Heart right ventricle (tissue), 16 donors: ENCODE measurements around the gene FBXO34. TPM values are rescaled to one million over a fixed set of nuclear protein-coding genes. Genes with fewer than 3 reads are reported as not detected.

Experiments used
- ATAC-seq, 8 donors: fragments of 200-7000 bp; cut with Tn5 transposase; one replicate each; pipeline ENCODE4 v1.9.1; 2020; ENCODE audit warnings: mild to moderate bottlenecking in 8 of 8, moderate library complexity in 8 of 8, moderate number of reproducible peaks in 1 of 8
- DNase-seq, 2 donors: peaks; one replicate each; pipeline ENCODE4 v3.0.0-alpha.2; 2020
- H3K27ac ChIP-seq, 10 donors: fragments of 200-600 bp; sonication (generic) in 2 of 10; one replicate each; pipeline versions ENCODE4 v1.5.0 to v1.8.0; 2020 to 2022; ENCODE audit warnings: mild to moderate bottlenecking in 3 of 10
- H3K27me3 ChIP-seq, 7 donors: fragments of 200-600 bp; one replicate each; pipeline ENCODE4 v1.8.0; 2021 to 2022; ENCODE audit warnings: mild to moderate bottlenecking in 2 of 7
- H3K36me3 ChIP-seq, 9 donors: fragments of 200-600 bp; sonication (generic) in 1 of 9; one replicate each; pipeline versions ENCODE4 v1.5.0 to v1.8.0; 2020 to 2022; ENCODE audit warnings: mild to moderate bottlenecking in 2 of 9
- H3K4me1 ChIP-seq, 9 donors: fragments of 200-600 bp; sonication (generic) in 1 of 9; one replicate each; pipeline versions ENCODE4 v1.5.0 to v1.8.0; 2020 to 2022; ENCODE audit warnings: mild to moderate bottlenecking in 4 of 9
- H3K4me3 ChIP-seq, 10 donors: fragments of 200-600 bp; sonication (generic) in 2 of 10; one replicate each; pipeline versions ENCODE4 v1.5.0 to v1.8.0; 2020 to 2022; ENCODE audit warnings: mild to moderate bottlenecking in 7 of 10, moderate library complexity in 2 of 10
- H3K9me3 ChIP-seq, 11 donors: fragments of 200-600 bp in 10 of 11; sonication (generic) in 2 of 11; one replicate each; pipeline versions ENCODE4 v1.5.0 to v1.8.0; 2013 to 2022; ENCODE audit warnings: mild to moderate bottlenecking in 2 of 11, control low read depth in 1 of 11, moderate library complexity in 1 of 11
- WGBS, 2 donors: extraction: QIAGEN DNeasy Blood & Tissue Kit; methylation state at CpG; one replicate each; pipeline ENCODE4 v1.1.7; 2013; ENCODE audit warnings: inconsistent platforms in 1 of 2; 5-methylcytosine and 5-hydroxymethylcytosine counted together
- intact Hi-C, 10 donors: fragments of 100-400 bp; cut with DNase I; formaldehyde crosslinking; loops; one replicate each; pipeline versions ENCODE4 v1.11.1 to v1.14.2; 2022
- polyA plus RNA-seq, 2 donors: library from polyadenylated mRNA; stranded (reverse); fragments of 200-250 nt; gene quantifications; one replicate each; pipeline ENCODE4 v1.2.3, GENCODE V29; 2013
- total RNA-seq, 10 donors: library from RNA; stranded (reverse); fragmentation: NEBNext Ultra II Directional in 3 of 10; extraction: Animal tissue kit (Norgen Biotek cat#: 25700) in 3 of 10; gene quantifications; one replicate each; pipeline versions ENCODE4 v1.2.1 to v1.2.4, GENCODE V29; 2021 to 2023
- TF ChIP-seq, protein P1 (sequence below), 9 donors: fragments of 200-600 bp; sonication (generic) in 2 of 9; IDR thresholded peaks; one replicate each; pipeline versions ENCODE4 v1.5.0 to v1.8.0; 2021 to 2022; ENCODE audit warnings: antibody characterized with exemption in 9 of 9, mild to moderate bottlenecking in 5 of 9, moderate library complexity in 1 of 9
- donor health status: Arrhythmogenic right ventricular cardiomyopathy.
- donor health status: ischemic (EF 13 %, LVEDD 7.1; RV severe dilation, severe dysfunction).
- donor health status: healthy with polysubstance abuse.
- donor health status: DM: no; HTN: yes; CAD: no.
- donor health status: DM: no; HTN: no; CAD: no.
- donor health status: ischemic (EF 25% LVEDD 6.9; RV normal size, moderate dysfunction).
- donor health status: ischemic (EF 25% LVEDD 5.7; RV mildly dilated, moderate dysfunction).
- donor health status: healthy.
- donor health status: DM: yes; HTN: yes; CAD: no.
- donor health status: Ischemic cardiomyopathy.
- donor health status: ischemic (EF 35%, LVEDD 5.7; RV mildly dilated, moderate dysfunction).
- donor health status: nonischemic (EF 11% LVEDD 7.7; RV severe dilation, severe dysfunction).
- donor health status: DM: yes; HTN: yes; CAD: no.
- donor health status: PGD.
- donor health status: ischemic (EF 29% LVEDD 5.4; RV normal size, mild dysfunction).
- donor health status: nonischemic (EF 23%, LVEDD 6.1; RV moderate dilation, normal function).

Gene FBXO34
- total and polyA plus RNA-seq, 12 donors, result 8.9 to 26.2 (median 20.8) TPM

DNA sequence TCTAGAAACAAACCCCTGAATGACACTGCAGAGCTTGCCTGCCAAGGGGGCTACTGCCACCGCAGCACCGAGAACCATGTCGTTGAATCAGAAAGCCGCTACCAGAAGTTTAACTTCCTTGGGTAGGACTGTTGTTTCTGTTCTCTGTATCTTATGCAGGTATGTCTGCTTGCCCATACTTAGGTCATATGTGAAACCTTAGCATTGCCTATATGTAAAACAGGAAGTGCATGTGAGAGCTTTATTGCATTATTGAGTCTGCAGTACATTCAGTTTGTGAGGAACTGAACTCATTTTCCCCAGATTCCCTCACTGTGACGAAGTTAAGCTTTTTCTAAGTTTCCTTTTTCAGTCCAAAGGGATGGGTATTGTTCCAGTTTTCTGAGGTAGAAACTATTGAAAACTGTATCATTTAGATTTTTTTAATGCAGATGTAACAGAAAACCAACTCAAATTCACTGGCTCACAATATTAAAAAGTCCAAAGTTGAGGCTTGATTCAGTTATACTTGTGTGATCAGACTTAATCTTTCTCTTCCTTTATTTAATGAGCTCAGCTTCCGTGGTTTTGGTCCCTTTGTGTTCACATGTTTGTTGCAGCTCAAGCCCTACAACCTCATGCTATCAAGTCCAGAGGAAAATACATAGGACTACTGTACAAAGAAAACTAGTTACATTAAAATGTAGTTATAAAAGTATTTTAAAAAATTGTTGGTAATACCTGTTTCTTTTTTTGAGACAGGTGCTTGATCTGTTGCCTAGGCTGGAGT lies 6.9 kb downstream of the FBXO34 start:
- H3K27ac ChIP-seq, result peak overlapping the region in 2 of 10 donors; percentile 5 to 28
- H3K4me1 ChIP-seq, result peaks cover 0 to 90% (median 54%) of the 10 kb centered on the region in 9 donors
- intact Hi-C loops, result loop anchor here in 3 of 10 donors (10.0 kb wide), 1 partner anchor 137 kb away; the partner anchor contains the start of gene ATG14 (in 3 of the 3)

DNA sequence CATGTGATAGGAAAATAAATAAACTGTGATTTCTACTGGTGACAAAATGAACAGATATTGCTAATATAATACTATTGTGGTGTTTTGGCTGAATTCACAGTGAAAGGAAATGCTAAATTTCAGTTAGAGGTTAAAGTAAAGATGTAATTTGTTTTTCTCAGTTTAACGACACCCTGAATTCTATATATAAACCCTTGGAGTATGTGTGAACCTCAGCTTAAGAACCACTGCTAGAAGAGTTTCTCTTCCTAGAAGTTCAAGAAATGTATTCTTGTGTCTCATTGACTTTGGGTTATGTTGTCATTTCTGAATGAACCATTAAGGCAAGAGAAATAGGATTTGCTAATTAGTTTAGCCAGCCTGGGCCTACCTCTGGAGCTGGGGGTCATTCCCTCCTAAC lies 8.2 kb downstream of the FBXO34 start:
- DNase-seq (no peak), ATAC-seq (no peak)
- intact Hi-C loops, result loop anchor here in 3 of 10 donors (10.0 kb wide), 1 partner anchor 135 kb away; the partner anchor contains the start of gene ATG14 (in 3 of the 3)
- Histone ChIP-seq H3K4me1 (peaks cover 0 to 83% (median 48%) of the 10 kb centered on the region in 9 donors), H3K27me3 (no peaks in the 10 kb centered on the region), H3K4me3 (no peak overlapping the region), H3K9me3 (no peaks in the 10 kb centered on the region), H3K27ac (no peak overlapping the region), H3K36me3 (peaks cover 0 to 5% (median 0%) of the 10 kb centered on the region in 9 donors)
- TF ChIP-seq, protein P1, sequence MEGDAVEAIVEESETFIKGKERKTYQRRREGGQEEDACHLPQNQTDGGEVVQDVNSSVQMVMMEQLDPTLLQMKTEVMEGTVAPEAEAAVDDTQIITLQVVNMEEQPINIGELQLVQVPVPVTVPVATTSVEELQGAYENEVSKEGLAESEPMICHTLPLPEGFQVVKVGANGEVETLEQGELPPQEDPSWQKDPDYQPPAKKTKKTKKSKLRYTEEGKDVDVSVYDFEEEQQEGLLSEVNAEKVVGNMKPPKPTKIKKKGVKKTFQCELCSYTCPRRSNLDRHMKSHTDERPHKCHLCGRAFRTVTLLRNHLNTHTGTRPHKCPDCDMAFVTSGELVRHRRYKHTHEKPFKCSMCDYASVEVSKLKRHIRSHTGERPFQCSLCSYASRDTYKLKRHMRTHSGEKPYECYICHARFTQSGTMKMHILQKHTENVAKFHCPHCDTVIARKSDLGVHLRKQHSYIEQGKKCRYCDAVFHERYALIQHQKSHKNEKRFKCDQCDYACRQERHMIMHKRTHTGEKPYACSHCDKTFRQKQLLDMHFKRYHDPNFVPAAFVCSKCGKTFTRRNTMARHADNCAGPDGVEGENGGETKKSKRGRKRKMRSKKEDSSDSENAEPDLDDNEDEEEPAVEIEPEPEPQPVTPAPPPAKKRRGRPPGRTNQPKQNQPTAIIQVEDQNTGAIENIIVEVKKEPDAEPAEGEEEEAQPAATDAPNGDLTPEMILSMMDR (IDR thresholded peaks at IDR 0.05), result no peak
- WGBS, 2 donors, result 64 to 83% methylated on average over 1 of the region's 1 CpG

More for the DNA sequence above, 6.9 kb downstream of the FBXO34 start:
- WGBS, 2 donors, result 68 to 74% methylated on average over 6 of the region's 6 CpGs
- Histone ChIP-seq H3K36me3 (peaks cover 0 to 5% (median 0%) of the 10 kb centered on the region in 9 donors), H3K27me3 (no peaks in the 10 kb centered on the region), H3K4me3 (no peak overlapping the region), H3K9me3 (no peaks in the 10 kb centered on the region)
- no peak for ATAC-seq
- TF ChIP-seq, protein P1 (IDR thresholded peaks at IDR 0.05), result no peak
- DNase-seq, result no peak

DNA sequence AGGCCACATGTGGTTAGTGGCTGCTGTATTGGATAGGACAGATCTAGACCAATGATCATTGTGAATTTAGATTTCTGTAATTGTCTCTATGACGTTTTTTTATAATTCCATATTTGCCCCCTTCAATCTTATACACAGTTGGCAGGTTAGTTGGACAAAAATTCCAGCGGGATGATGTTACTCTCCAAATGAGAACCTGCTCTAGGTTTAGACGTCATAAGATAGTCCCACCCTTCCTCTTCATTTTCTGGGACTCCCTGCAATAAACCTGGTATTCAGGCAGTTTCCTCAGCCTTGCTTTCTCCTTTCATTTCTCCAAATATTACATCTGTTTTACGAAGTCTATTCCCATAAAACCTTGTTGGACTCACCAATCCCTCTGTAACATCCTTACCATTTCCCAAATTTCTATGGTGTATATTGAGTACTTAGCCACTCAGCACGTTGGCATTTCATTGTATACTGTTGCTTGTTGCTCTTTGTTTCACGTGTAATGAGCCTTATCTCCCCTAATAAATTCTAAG lies 10.2 kb downstream of the FBXO34 start:
- Histone ChIP-seq H3K36me3 (peaks cover 0 to 5% (median 0%) of the 10 kb centered on the region in 9 donors), H3K4me1 (peaks cover 0 to 82% (median 46%) of the 10 kb centered on the region in 9 donors), H3K9me3 (no peaks in the 10 kb centered on the region), H3K27me3 (no peaks in the 10 kb centered on the region), H3K4me3 (no peak overlapping the region), H3K27ac (peak overlapping the region in 5 of 10 donors; percentile 3 to 66 (median 11))
- TF ChIP-seq, protein P1 (IDR thresholded peaks at IDR 0.05), result no peak
- ATAC-seq (peak in 3 of 8 donors; percentile 28 to 52 (median 39)), DNase-seq (no peak)
- 67 to 68% methylated on average over 6 of the region's 6 CpGs for WGBS, 2 donors
- intact Hi-C loops, result no loop called here

DNA sequence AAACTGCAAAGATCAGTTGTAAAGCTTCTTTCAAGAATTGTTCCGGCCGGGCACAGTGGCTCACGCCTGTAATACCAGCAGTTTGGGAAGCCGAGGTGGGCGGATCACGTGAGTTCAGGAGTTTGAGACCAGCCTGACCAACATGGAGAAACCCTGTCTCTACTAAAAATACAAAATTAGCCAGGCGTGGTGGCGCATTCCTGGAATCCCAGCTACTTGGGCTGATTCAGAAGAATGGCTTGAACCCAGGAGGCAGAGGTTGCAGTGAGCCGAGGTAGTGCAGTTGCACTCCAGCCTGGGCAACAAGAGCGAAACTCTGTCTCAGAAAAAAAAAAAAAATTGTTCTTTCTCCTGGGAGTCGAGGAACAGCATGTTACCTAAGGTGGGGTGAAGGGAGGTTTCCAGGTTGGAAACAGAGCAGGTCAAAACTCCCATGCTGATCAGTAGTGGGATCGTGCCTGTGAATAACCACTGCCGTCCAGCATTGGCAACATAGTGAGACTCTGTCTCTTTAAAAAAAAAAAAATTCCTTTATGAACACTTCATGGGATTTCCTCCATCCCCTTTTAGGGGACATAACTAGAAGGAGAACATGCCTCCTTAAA lies 13.9 kb downstream of the FBXO34 start:
- H3K4me3 ChIP-seq, result no peak overlapping the region

More for the DNA sequence above, 13.9 kb downstream of the FBXO34 start:
- intact Hi-C loops, result no loop called here
- Histone ChIP-seq H3K27ac (no peak overlapping the region), H3K27me3 (no peaks in the 10 kb centered on the region), H3K4me1 (peaks cover 0 to 66% (median 40%) of the 10 kb centered on the region in 9 donors), H3K36me3 (no peaks in the 10 kb centered on the region), H3K9me3 (no peaks in the 10 kb centered on the region)
- DNase-seq (no peak), ATAC-seq (peak in 1 of 8 donors; percentile 12)
- TF ChIP-seq, protein P1 (IDR thresholded peaks at IDR 0.05), result no peak
- WGBS, 2 donors, result 83 to 85% methylated on average over 13 of the region's 13 CpGs
